GM19099 (cell line): ENCODE results near the gene SLC4A9.

ENCODE experiments used
- POLR2A ChIP-seq: IDR thresholded peaks from 3 replicates; pipeline ENCODE4 v1.6.1; 2011; ENCODE audit warnings: low read depth; ENCODE audit not compliant: insufficient read length; ENCODE audit errors: extremely low read depth

Gene SLC4A9

GRCh38 chr5:140399979-140400729, 40.2 kb downstream of the SLC4A9 start:
- TF ChIP-seq POLR2A = no peak

- TF ChIP-seq POLR2A = peak; percentile 76
Measured at GRCh38 chr5:140400730-140401361, 40.9 kb downstream of the SLC4A9 start.

- peak; percentile 90 for TF ChIP-seq POLR2A
Measured at GRCh38 chr5:140401362-140402257, 41.6 kb downstream of the SLC4A9 start, which contains the start of gene ANKHD1. ANKHD1 (plus strand) TSS chr5:140401833; CDS start chr5:140401968, 135 bp downstream.

GRCh38 chr5:140402258-140403074, 42.5 kb downstream of the SLC4A9 start:
- TF ChIP-seq POLR2A = no peak

- TF ChIP-seq POLR2A = no peak
Measured at GRCh38 chr5:140403613-140404012, 43.6 kb downstream of the SLC4A9 start.

GRCh38 chr5:140408750-140409241, 48.8 kb downstream of the SLC4A9 start:
- TF ChIP-seq POLR2A = no peak

- no peak for TF ChIP-seq POLR2A
Measured at GRCh38 chr5:140413230-140413629, 53.2 kb downstream of the SLC4A9 start.

- TF ChIP-seq POLR2A = no peak
Measured at GRCh38 chr5:140417235-140417634, 57.2 kb downstream of the SLC4A9 start.

GRCh38 chr5:140418862-140419520, 59.0 kb downstream of the SLC4A9 start:
- no peak for TF ChIP-seq POLR2A

- TF ChIP-seq POLR2A = no peak
Measured at GRCh38 chr5:140420226-140420570, 60.2 kb downstream of the SLC4A9 start.

GRCh38 chr5:140420665-140421361, 60.8 kb downstream of the SLC4A9 start:
- TF ChIP-seq POLR2A = no peak

- TF ChIP-seq POLR2A = no peak
Measured at GRCh38 chr5:140423609-140424008, 63.6 kb downstream of the SLC4A9 start.

- no peak for TF ChIP-seq POLR2A
Measured at GRCh38 chr5:140424135-140424534, 64.1 kb downstream of the SLC4A9 start.
